ENCODE measurements around the gene RBM20. TPM values are rescaled to one million over a fixed set of nuclear protein-coding genes. Genes with fewer than 3 reads are reported as not detected.

RBM20 gene
- polyA plus RNA-seq, 1 experiment, result 0.11 TPM

GRCh38 chr10:110845756-110846620 is 201.9 kb downstream of the RBM20 start:
- H3K27ac ChIP-seq (ENCODE audit: low read depth, low read length), result no peak overlapping the region
- peaks cover 28% of the 10 kb centered on the region for H3K27me3 ChIP-seq (ENCODE audit: control insufficient read depth, insufficient read depth, low read length)
- no peak overlapping the region for H3K4me3 ChIP-seq (ENCODE audit: low read depth, low read length)
- CTCF ChIA-PET, result no interaction called here
- TF ChIP-seq CTCF (IDR thresholded peaks at IDR 0.05; ENCODE audit: low read depth, low read length), result no peak
- no peaks in the 10 kb centered on the region for H3K9me3 ChIP-seq (ENCODE audit: control insufficient read depth, insufficient read depth, low read length)
- DNase-seq (ENCODE audit: low read depth, low spot score), result no peak
- POLR2A ChIA-PET, result no interaction called here

DNA sequence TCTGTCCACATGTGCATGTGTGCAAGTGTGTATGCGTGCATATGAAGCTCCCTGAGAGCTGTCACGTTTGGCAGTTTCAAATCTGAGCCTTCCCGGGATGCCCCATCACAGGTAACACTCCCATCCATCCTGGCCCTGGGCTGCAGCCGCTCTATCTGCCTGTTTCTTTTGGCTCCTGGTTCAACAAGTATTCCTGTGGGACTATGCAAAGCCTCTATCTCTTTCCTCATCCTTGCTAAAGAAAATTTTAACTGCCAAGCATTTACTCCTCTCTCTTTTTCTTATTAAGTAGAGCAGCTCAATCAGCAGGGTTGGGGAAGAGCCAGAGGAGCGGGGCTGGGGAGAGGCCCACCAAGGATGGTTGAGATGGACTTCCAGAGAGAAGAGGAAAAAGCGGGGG is 203.2 kb downstream of the RBM20 start:
- TF ChIP-seq CTCF (IDR thresholded peaks at IDR 0.05; ENCODE audit: low read depth, low read length), result no peak
- Histone ChIP-seq H3K9me3 (ENCODE audit: control insufficient read depth, insufficient read depth, low read length) (no peaks in the 10 kb centered on the region), H3K27ac (ENCODE audit: low read depth, low read length) (no peak overlapping the region), H3K27me3 (ENCODE audit: control insufficient read depth, insufficient read depth, low read length) (peaks cover 25% of the 10 kb centered on the region), H3K4me3 (ENCODE audit: low read depth, low read length) (no peak overlapping the region)
- ChIA-PET POLR2A (no interaction called here), CTCF (no interaction called here)
- DNase-seq (ENCODE audit: low read depth, low spot score), result no peak

- Histone ChIP-seq H3K27me3 (ENCODE audit: control insufficient read depth, insufficient read depth, low read length) (peaks cover 28% of the 10 kb centered on the region), H3K9me3 (ENCODE audit: control insufficient read depth, insufficient read depth, low read length) (no peaks in the 10 kb centered on the region), H3K27ac (ENCODE audit: low read depth, low read length) (no peak overlapping the region), H3K4me3 (ENCODE audit: low read depth, low read length) (no peak overlapping the region)
- no peak for DNase-seq (ENCODE audit: low read depth, low spot score)
- no peak for TF ChIP-seq CTCF (IDR thresholded peaks at IDR 0.05; ENCODE audit: low read depth, low read length)
- ChIA-PET POLR2A (no interaction called here), CTCF (no interaction called here)
Observed at GRCh38 chr10:110848106-110848505, 204.0 kb downstream of the RBM20 start.

DNA sequence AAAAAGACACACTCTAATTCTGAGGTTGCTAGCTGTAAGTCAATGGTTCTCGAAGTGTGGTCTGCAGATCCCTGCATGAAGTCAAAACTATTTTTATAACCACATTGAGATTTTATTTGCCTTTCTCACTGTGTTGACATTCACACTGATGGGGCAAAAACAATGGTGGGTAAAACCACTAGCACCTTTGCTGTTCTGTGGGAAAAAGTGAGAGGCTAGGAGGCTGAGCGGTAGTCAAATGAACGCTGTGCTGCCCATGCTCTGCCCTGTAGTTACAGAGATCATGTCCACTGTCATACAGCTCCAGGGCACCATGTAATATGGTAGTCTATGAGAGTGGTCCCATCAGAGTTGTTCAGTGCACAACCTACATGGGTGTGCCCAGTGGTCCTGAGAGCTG is 206.0 kb downstream of the RBM20 start:
- POLR2A ChIA-PET, result no interaction called here
- CTCF ChIA-PET, result no interaction called here
- H3K9me3 ChIP-seq (ENCODE audit: control insufficient read depth, insufficient read depth, low read length), result no peaks in the 10 kb centered on the region
- H3K4me3 ChIP-seq (ENCODE audit: low read depth, low read length), result no peak overlapping the region
- peaks cover 28% of the 10 kb centered on the region for H3K27me3 ChIP-seq (ENCODE audit: control insufficient read depth, insufficient read depth, low read length)
- H3K27ac ChIP-seq (ENCODE audit: low read depth, low read length), result no peak overlapping the region
- DNase-seq (ENCODE audit: low read depth, low spot score), result no peak
- no peak for TF ChIP-seq CTCF (IDR thresholded peaks at IDR 0.05; ENCODE audit: low read depth, low read length)

DNA sequence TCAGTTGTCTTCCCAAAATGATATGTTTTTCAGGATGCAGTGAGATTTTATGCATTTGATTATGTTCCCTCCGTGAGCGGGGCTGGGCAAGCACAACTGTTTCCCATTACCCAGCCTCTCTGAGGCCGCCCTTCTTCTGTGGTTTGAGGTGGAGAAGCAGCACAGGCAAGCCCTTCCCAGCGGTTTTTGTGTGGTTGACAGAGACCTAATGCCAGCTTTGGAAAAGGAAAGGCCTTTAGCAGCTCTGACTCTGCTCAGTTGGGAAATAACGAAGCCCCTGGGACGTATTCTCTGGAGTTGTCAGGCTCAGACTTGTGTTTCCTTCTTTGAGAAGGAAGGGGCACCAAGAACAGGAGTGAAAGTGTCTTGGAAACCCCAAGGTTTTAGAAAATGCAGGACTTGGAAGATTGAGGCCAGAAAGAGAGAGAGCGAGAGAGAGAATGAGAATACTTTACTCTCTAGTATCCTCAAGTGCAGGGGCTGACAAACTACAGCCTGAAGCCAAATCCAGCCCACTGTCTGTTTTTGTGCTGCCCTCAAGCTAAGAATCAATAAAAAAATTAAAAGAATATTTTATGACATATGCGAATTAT is 207.0 kb downstream of the RBM20 start:
- H3K4me3 ChIP-seq (ENCODE audit: low read depth, low read length), result no peak overlapping the region
- POLR2A ChIA-PET, result no interaction called here
- CTCF ChIA-PET, result interaction anchor here (0.8 kb wide), 1 partner anchor 47 kb away, joined by 3 read pairs; no protein-coding TSS in a partner anchor
- H3K9me3 ChIP-seq (ENCODE audit: control insufficient read depth, insufficient read depth, low read length), result no peaks in the 10 kb centered on the region
- no peak overlapping the region for H3K27ac ChIP-seq (ENCODE audit: low read depth, low read length)
- no peak for DNase-seq (ENCODE audit: low read depth, low spot score)
- H3K27me3 ChIP-seq (ENCODE audit: control insufficient read depth, insufficient read depth, low read length), result peaks cover 25% of the 10 kb centered on the region
- no peak for TF ChIP-seq CTCF (IDR thresholded peaks at IDR 0.05; ENCODE audit: low read depth, low read length)

Measured in AG04450 (cell line).